ENCODE measurements around the gene TADA2A. TPM values are rescaled to one million over a fixed set of nuclear protein-coding genes. Genes with fewer than 3 reads are reported as not detected.

TADA2A gene
- total RNA-seq, 1 experiment from 2014 or later: 29.4 TPM

- no peaks in the 10 kb centered on the region for H3K27me3 Mint-ChIP-seq (ENCODE audit: insufficient read depth, unreplicated experiment)
- no TSS peak for BruUV-seq (replicated peaks)
- intact Hi-C loops (cut with micrococcal nuclease; ENCODE audit: unreplicated experiment): no loop called here
- TF ChIP-seq CTCF (IDR thresholded peaks at IDR 0.05; ENCODE audit: insufficient read depth in 1 of 2, low read depth in 1 of 2, low read length in 1 of 2, severe bottlenecking in 1 of 2, unreplicated experiment in 1 of 2): no peak
- no peaks in the 10 kb centered on the region for H3K9me3 Mint-ChIP-seq (ENCODE audit: unreplicated experiment)
- peak overlapping the region; percentile 56 for H3K27ac Mint-ChIP-seq (ENCODE audit: unreplicated experiment)
- peaks cover 28% of the 10 kb centered on the region for H3K36me3 Mint-ChIP-seq (ENCODE audit: insufficient read depth, unreplicated experiment)
- CTCF ChIA-PET: no interaction called here
- DNase-seq: no peak
- Histone ChIP-seq H3K27me3 (replicated peaks; ENCODE audit: control insufficient read depth, insufficient read depth, low read length) (no peaks in the 10 kb centered on the region), H3K4me1 (peaks cover 18% of the 10 kb centered on the region), H3K36me3 (ENCODE audit: control insufficient read depth, insufficient read depth, low read length) (no peaks in the 10 kb centered on the region), H3K4me3 (ENCODE audit: low read depth, low read length) (no peak overlapping the region), H3K9me3 (no peaks in the 10 kb centered on the region)
- no peak overlapping the region for H3K4me3 Mint-ChIP-seq (ENCODE audit: unreplicated experiment)
- H3K4me1 Mint-ChIP-seq (ENCODE audit: low read depth, unreplicated experiment): peaks cover 35% of the 10 kb centered on the region
- POLR2A ChIA-PET: no interaction called here
These were observed 86.8 kb downstream of the TADA2A start for GRCh38 chr17:37493249-37494027.

GRCh38 chr17:37494401-37494831 lies 87.7 kb downstream of the TADA2A start:
- Mint-ChIP-seq H3K4me1 (ENCODE audit: low read depth, unreplicated experiment) (peaks cover 35% of the 10 kb centered on the region), H3K36me3 (ENCODE audit: insufficient read depth, unreplicated experiment) (peaks cover 22% of the 10 kb centered on the region), H3K27me3 (ENCODE audit: insufficient read depth, unreplicated experiment) (no peaks in the 10 kb centered on the region), H3K27ac (ENCODE audit: unreplicated experiment) (peak overlapping the region; percentile 29), H3K9me3 (ENCODE audit: unreplicated experiment) (no peaks in the 10 kb centered on the region), H3K4me3 (ENCODE audit: unreplicated experiment) (no peak overlapping the region)
- Histone ChIP-seq H3K27me3 (replicated peaks; ENCODE audit: control insufficient read depth, insufficient read depth, low read length) (no peaks in the 10 kb centered on the region), H3K4me3 (ENCODE audit: low read depth, low read length) (no peak overlapping the region), H3K36me3 (ENCODE audit: control insufficient read depth, insufficient read depth, low read length) (no peaks in the 10 kb centered on the region), H3K9me3 (no peaks in the 10 kb centered on the region), H3K4me1 (peaks cover 18% of the 10 kb centered on the region)
- intact Hi-C loops (cut with micrococcal nuclease; ENCODE audit: unreplicated experiment): no loop called here
- ChIA-PET POLR2A (no interaction called here), CTCF (interaction anchor here (1.3 kb wide), 1 partner anchor 11 kb away, joined by 4 read pairs; no protein-coding TSS in a partner anchor)
- no peak for TF ChIP-seq CTCF (IDR thresholded peaks at IDR 0.05; ENCODE audit: insufficient read depth in 1 of 2, low read depth in 1 of 2, low read length in 1 of 2, severe bottlenecking in 1 of 2, unreplicated experiment in 1 of 2)
- no peak for DNase-seq
- no TSS peak for BruUV-seq (replicated peaks)

- Histone ChIP-seq H3K36me3 (ENCODE audit: control insufficient read depth, insufficient read depth, low read length) (no peaks in the 10 kb centered on the region), H3K4me3 (ENCODE audit: low read depth, low read length) (no peak overlapping the region), H3K4me1 (peaks cover 18% of the 10 kb centered on the region), H3K27me3 (replicated peaks; ENCODE audit: control insufficient read depth, insufficient read depth, low read length) (no peaks in the 10 kb centered on the region), H3K9me3 (no peaks in the 10 kb centered on the region)
- no peaks in the 10 kb centered on the region for H3K9me3 Mint-ChIP-seq (ENCODE audit: unreplicated experiment)
- no peaks in the 10 kb centered on the region for H3K27me3 Mint-ChIP-seq (ENCODE audit: insufficient read depth, unreplicated experiment)
- H3K36me3 Mint-ChIP-seq (ENCODE audit: insufficient read depth, unreplicated experiment): peaks cover 18% of the 10 kb centered on the region
- intact Hi-C loops (cut with micrococcal nuclease; ENCODE audit: unreplicated experiment): no loop called here
- H3K4me3 Mint-ChIP-seq (ENCODE audit: unreplicated experiment): no peak overlapping the region
- ChIA-PET CTCF (interaction anchor here (1.3 kb wide), 1 partner anchor 12 kb away, joined by 4 read pairs; no protein-coding TSS in a partner anchor), POLR2A (no interaction called here)
- H3K4me1 Mint-ChIP-seq (ENCODE audit: low read depth, unreplicated experiment): peaks cover 35% of the 10 kb centered on the region
- no TSS peak for BruUV-seq (replicated peaks)
- H3K27ac Mint-ChIP-seq (ENCODE audit: unreplicated experiment): no peak overlapping the region
- TF ChIP-seq CTCF (IDR thresholded peaks at IDR 0.05; ENCODE audit: insufficient read depth in 1 of 2, low read depth in 1 of 2, low read length in 1 of 2, severe bottlenecking in 1 of 2, unreplicated experiment in 1 of 2): no peak
- DNase-seq: no peak
These were observed 88.3 kb downstream of the TADA2A start for GRCh38 chr17:37494971-37495370.
